AG09319 (cell line): ENCODE data around the gene MEGF11.
"Not testable (repeated sequence)": the region's sequence is repeated elsewhere in the genome, so short reads cannot be mapped to it uniquely, and the experiment has no call there.

Experiments used
- DNase-seq: peaks from one replicate; pipeline ENCODE4 v3.0.0-alpha.2; 2010; ENCODE audit warnings: low read depth; ENCODE audit errors: extremely low read depth
- TF ChIP-seq, protein P1 (sequence below): IDR thresholded peaks from 2 replicates; pipeline ENCODE4 v1.5.1; 2011; ENCODE audit warnings: low read depth, mild to moderate bottlenecking, inconsistent platforms, low read length, moderate library complexity

Gene MEGF11

GRCh38 chr15:65981837-65982626, 271.5 kb downstream of the MEGF11 start:
- TF ChIP-seq, protein P1, sequence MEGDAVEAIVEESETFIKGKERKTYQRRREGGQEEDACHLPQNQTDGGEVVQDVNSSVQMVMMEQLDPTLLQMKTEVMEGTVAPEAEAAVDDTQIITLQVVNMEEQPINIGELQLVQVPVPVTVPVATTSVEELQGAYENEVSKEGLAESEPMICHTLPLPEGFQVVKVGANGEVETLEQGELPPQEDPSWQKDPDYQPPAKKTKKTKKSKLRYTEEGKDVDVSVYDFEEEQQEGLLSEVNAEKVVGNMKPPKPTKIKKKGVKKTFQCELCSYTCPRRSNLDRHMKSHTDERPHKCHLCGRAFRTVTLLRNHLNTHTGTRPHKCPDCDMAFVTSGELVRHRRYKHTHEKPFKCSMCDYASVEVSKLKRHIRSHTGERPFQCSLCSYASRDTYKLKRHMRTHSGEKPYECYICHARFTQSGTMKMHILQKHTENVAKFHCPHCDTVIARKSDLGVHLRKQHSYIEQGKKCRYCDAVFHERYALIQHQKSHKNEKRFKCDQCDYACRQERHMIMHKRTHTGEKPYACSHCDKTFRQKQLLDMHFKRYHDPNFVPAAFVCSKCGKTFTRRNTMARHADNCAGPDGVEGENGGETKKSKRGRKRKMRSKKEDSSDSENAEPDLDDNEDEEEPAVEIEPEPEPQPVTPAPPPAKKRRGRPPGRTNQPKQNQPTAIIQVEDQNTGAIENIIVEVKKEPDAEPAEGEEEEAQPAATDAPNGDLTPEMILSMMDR: no peak
- DNase-seq: no peak

DNA sequence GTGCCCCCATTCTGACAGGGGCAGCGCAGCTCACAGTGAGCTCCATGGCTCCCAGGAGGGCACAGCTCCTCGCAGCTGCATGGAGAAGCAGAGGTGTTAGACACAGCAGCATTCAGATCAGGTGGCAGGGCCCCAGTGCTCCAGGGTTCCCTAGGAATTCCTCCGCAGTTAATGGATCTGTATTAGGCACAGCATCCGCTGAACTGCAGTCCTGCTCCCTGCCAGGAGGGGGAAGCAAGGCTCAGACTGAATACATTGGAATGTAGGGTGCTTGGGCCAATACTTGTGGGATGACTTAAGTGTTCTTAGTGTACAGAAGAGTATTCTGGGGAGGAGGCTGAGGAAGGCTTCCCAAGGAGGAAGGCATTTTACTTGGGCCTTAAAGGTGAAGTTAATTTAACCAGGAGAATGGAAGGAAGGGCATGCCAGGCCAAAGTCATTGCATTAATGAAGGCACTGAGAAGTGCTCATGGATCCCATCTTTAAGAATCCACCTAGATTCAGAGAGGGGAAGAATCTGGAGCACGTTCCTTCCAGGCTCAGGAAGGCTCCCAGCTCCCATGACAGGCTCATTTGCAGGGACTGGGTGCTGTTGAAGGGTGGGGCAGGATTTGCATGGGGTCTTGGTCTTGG, 272.6 kb downstream of the MEGF11 start:
- TF ChIP-seq, protein P1: peak; percentile 81
- peak; percentile 43 for DNase-seq

- TF ChIP-seq, protein P1: no peak
- no peak for DNase-seq
These were observed 273.7 kb downstream of the MEGF11 start for GRCh38 chr15:65979837-65980236.

DNA sequence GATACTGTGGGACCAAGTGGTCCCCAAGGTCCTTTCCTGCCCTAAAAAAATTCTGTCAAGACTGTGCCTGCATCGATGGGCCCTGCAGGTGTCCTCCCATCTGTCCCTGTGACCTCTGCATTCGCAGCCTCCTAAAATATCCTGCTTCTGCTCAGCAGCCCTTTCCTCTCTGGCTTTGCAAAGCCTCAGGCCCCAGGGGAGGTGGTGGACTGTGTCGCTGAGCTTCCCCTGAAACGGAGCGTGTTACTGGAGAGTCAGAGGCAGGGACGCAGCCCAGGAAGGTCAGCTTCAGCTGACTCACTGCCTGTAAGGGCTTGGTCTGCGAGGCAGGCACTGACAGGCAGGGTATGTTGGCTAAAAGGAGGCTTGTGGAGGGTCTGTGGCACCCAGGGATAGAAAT, 274.2 kb downstream of the MEGF11 start:
- TF ChIP-seq, protein P1: no peak
- no peak for DNase-seq

DNA sequence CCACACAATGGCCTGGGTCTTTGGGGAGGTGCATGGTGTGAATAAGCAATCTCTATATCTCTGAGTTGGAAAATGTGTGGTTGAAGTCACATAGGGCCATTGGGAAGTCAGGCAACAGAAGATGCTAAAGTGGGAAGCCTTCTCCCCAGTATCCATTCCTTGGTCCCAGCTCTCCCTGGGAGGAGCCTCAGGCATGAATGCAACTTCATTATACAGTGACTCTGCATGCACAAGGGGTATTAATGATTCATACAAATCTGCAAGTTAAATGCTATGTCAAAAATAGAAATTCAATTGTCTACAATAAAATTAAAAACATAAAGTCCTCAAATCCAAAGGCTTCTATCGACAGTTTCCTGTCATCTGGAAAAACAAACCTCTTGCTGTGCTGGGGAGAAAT, 275.4 kb downstream of the MEGF11 start:
- DNase-seq: no peak
- TF ChIP-seq, protein P1: no peak

GRCh38 chr15:65976196-65976595, 277.4 kb downstream of the MEGF11 start:
- not testable (repeated sequence) for DNase-seq

DNA sequence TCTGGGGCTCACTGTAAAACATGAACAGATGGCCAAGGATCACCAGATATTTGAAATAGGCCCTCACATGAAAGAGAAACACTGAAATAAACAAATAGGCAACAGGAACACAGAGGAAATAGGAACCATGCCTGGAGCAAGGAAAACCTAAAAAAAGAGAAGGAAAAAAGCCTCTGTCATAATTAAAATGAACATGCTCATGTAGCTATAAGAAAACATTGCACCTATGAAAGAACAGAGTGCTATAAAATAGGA, 281.9 kb downstream of the MEGF11 start:
- TF ChIP-seq, protein P1: no peak
- DNase-seq: no peak
